Sigmoid colon (tissue), 7 donors: Measurements from ENCODE around the gene OSTN. TPM values are rescaled to one million over a fixed set of nuclear protein-coding genes. Genes with fewer than 3 reads are reported as not detected.

Experiments
- DNase-seq: peaks from one replicate; pipeline ENCODE4 v3.0.0-alpha.2; 2019
- H3K27ac ChIP-seq, 4 donors: fragments of 200-600 bp; sonication (generic); one replicate each; pipeline ENCODE4 v1.5.1; 2016 to 2019; ENCODE audit warnings: mild to moderate bottlenecking in 1 of 4
- H3K27me3 ChIP-seq, 3 donors: fragments of 200-600 bp; sonication (generic); one replicate each; pipeline ENCODE4 v1.5.1; 2019; ENCODE audit warnings: mild to moderate bottlenecking in 1 of 3
- H3K36me3 ChIP-seq, 4 donors: fragments of 200-600 bp; sonication (generic); one replicate each; pipeline ENCODE4 v1.5.1; 2016 to 2019
- H3K4me1 ChIP-seq, 4 donors: fragments of 200-600 bp; sonication (generic); one replicate each; pipeline ENCODE4 v1.5.1; 2017 to 2019
- H3K4me3 ChIP-seq, 4 donors: fragments of 200-600 bp; sonication (generic); one replicate each; pipeline ENCODE4 v1.5.1; 2017 to 2019; ENCODE audit warnings: mild to moderate bottlenecking in 2 of 4, moderate library complexity in 1 of 4
- H3K9me3 ChIP-seq, 4 donors: fragments of 200-600 bp in 3 of 4; sonication (generic) in 3 of 4; one replicate each; pipeline versions ENCODE4 v1.5.1 to v1.6.1; 2013 to 2019
- CTCF ChIP-seq, 4 experiments: fragments of 450-650 bp in 3 of 4; fragments of 200-600 bp in 1 of 4; IDR thresholded peaks; one replicate each; pipeline ENCODE4 v1.5.1; 2016 to 2019; ENCODE audit warnings: antibody characterized with exemption in 4 of 4, mild to moderate bottlenecking in 3 of 4, moderate library complexity in 2 of 4
- EP300 ChIP-seq, 4 donors: sonication (generic); formaldehyde crosslinking; IDR thresholded peaks; one replicate each; pipeline ENCODE4 v1.6.1; 2017; ENCODE audit warnings: antibody characterized with exemption in 4 of 4
- POLR2A ChIP-seq, 2 donors: fragments of 450-650 bp; IDR thresholded peaks; one replicate each; pipeline ENCODE4 v1.6.1; 2016; ENCODE audit warnings: antibody characterized with exemption in 2 of 2, mild to moderate bottlenecking in 2 of 2, moderate library complexity in 2 of 2
- POLR2AphosphoS5 ChIP-seq, 4 donors: sonication (generic); formaldehyde crosslinking; IDR thresholded peaks; one replicate each; pipeline ENCODE4 v1.6.1; 2017; ENCODE audit warnings: antibody characterized with exemption in 4 of 4
- WGBS, 2 donors: extraction: QIAGEN DNeasy Blood & Tissue Kit; methylation state at CpG; one replicate each; pipeline ENCODE4 v1.1.7; 2013; 5-methylcytosine and 5-hydroxymethylcytosine counted together
- intact Hi-C: fragments of 100-400 bp; cut with DNase I; formaldehyde crosslinking; loops from one replicate; pipeline ENCODE4 v1.15.1; 2023
- polyA plus RNA-seq, 3 donors: library from polyadenylated mRNA; stranded (reverse); fragments of 200-250 nt; gene quantifications; one replicate each; pipeline ENCODE4 v1.2.3, GENCODE V29; 2013
- total RNA-seq, 4 donors: library from RNA; depleted of rRNA; stranded (reverse); fragments of >200 nt; gene quantifications; one replicate each; pipeline ENCODE4 v1.1.0, GENCODE V29; 2016
- donor health status: healthy with polysubstance abuse.
- donor health status: Bipolar disorder and iron deficiency.
- donor health status: healthy.

OSTN gene
- total and polyA plus RNA-seq, 7 donors: 0.36 to 0.82 TPM; not detected in 5

- Histone ChIP-seq H3K9me3 (no peaks in the 10 kb centered on the region), H3K4me3 (no peak overlapping the region), H3K4me1 (no peaks in the 10 kb centered on the region), H3K27ac (no peak overlapping the region), H3K36me3 (no peaks in the 10 kb centered on the region), H3K27me3 (no peaks in the 10 kb centered on the region)
- no peak for DNase-seq
- intact Hi-C loops: no loop called here
- TF ChIP-seq EP300 (IDR thresholded peaks at IDR 0.05) (no peak), POLR2A (IDR thresholded peaks at IDR 0.05) (no peak), POLR2AphosphoS5 (IDR thresholded peaks at IDR 0.05) (no peak), CTCF (IDR thresholded peaks at IDR 0.05) (no peak)
Measured at GRCh38 chr3:191298846-191299245, 99.8 kb downstream of the OSTN start.

- intact Hi-C loops: no loop called here
- Histone ChIP-seq H3K9me3 (no peaks in the 10 kb centered on the region), H3K4me3 (no peak overlapping the region), H3K27ac (no peak overlapping the region), H3K4me1 (no peaks in the 10 kb centered on the region), H3K36me3 (no peaks in the 10 kb centered on the region), H3K27me3 (no peaks in the 10 kb centered on the region)
- no peak for DNase-seq
- TF ChIP-seq CTCF (IDR thresholded peaks at IDR 0.05) (no peak), POLR2A (IDR thresholded peaks at IDR 0.05) (no peak), EP300 (IDR thresholded peaks at IDR 0.05) (no peak), POLR2AphosphoS5 (IDR thresholded peaks at IDR 0.05) (no peak)
- WGBS, 2 donors: 68 to 80% methylated on average over 1 of the region's 1 CpG
Measured at GRCh38 chr3:191300422-191300821, 101.4 kb downstream of the OSTN start.

- Histone ChIP-seq H3K4me3 (no peak overlapping the region), H3K4me1 (no peaks in the 10 kb centered on the region), H3K36me3 (no peaks in the 10 kb centered on the region), H3K27ac (no peak overlapping the region), H3K9me3 (no peaks in the 10 kb centered on the region), H3K27me3 (no peaks in the 10 kb centered on the region)
- WGBS, 2 donors: 61 to 87% methylated on average over 1 of the region's 1 CpG
- intact Hi-C loops: no loop called here
- DNase-seq: no peak
- TF ChIP-seq POLR2A (IDR thresholded peaks at IDR 0.05) (no peak), CTCF (IDR thresholded peaks at IDR 0.05) (no peak), POLR2AphosphoS5 (IDR thresholded peaks at IDR 0.05) (no peak)
Measured at GRCh38 chr3:191301017-191301416, 102.0 kb downstream of the OSTN start.

- Histone ChIP-seq H3K9me3 (no peaks in the 10 kb centered on the region), H3K4me3 (no peak overlapping the region), H3K36me3 (no peaks in the 10 kb centered on the region), H3K4me1 (no peaks in the 10 kb centered on the region), H3K27ac (no peak overlapping the region), H3K27me3 (no peaks in the 10 kb centered on the region)
- intact Hi-C loops: no loop called here
- DNase-seq: no peak
- 94 to 95% methylated on average over 5 of the region's 5 CpGs for WGBS, 2 donors
- TF ChIP-seq POLR2AphosphoS5 (IDR thresholded peaks at IDR 0.05) (no peak), EP300 (IDR thresholded peaks at IDR 0.05) (no peak), CTCF (IDR thresholded peaks at IDR 0.05) (no peak)
Measured at GRCh38 chr3:191301782-191302411, 102.9 kb downstream of the OSTN start.

- H3K36me3 ChIP-seq: no peaks in the 10 kb centered on the region
- 22 to 65% methylated on average over 2 of the region's 2 CpGs for WGBS, 2 donors
Measured at GRCh38 chr3:191302451-191302850, 103.4 kb downstream of the OSTN start.

More at GRCh38 chr3:191302451-191302850, 103.4 kb downstream of the OSTN start:
- no peaks in the 10 kb centered on the region for H3K9me3 ChIP-seq
- no peak overlapping the region for H3K4me3 ChIP-seq
- no peak overlapping the region for H3K27ac ChIP-seq
- no peak for DNase-seq
- intact Hi-C loops: no loop called here
- no peaks in the 10 kb centered on the region for H3K27me3 ChIP-seq
- H3K4me1 ChIP-seq: no peaks in the 10 kb centered on the region
- TF ChIP-seq POLR2A (IDR thresholded peaks at IDR 0.05) (no peak), EP300 (IDR thresholded peaks at IDR 0.05) (no peak), POLR2AphosphoS5 (IDR thresholded peaks at IDR 0.05) (no peak), CTCF (IDR thresholded peaks at IDR 0.05) (no peak)
